ENCODE results near the gene ITK. TPM values are rescaled to one million over a fixed set of nuclear protein-coding genes. Genes with fewer than 3 reads are reported as not detected.

ITK gene
- total RNA-seq, 3 donors from 2014 or later (not counting 1 experiment from before 2014, with no cell fraction given), result 153 to 188 (median 186) TPM

DNA sequence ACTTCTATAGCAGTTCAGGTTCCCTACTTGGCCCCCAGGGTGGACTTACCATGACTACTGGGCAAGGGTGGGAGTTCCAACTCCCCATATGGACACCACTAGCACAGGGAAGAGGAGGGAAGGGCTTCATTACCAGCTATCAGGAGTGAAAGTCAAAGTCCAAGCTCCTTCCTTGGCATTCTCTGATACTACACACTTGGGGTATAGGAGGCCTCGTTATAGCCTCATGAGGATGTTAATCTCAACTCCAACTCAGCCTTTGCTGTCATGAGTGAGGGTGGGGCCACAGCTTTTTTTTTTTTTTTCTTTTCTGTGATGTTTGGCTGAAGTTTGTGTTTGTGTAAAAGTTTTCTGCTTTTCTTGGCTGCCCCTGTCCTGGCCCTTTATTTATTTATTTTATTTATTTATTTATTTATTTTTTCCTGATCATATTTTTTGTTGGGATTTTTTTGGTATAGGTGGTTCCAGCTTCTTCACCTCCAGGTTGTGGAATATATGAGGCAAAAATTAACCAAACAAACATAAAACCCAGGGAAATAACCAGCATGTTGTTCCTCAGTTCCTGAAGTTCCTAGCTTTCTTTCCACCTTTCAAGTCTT lies 23.2 kb upstream of the ITK start:
- H3K9me3 Mint-ChIP-seq, result no peaks in the 10 kb centered on the region
- H3K9me3 ChIP-seq (ENCODE audit: control insufficient read depth, insufficient read depth, low read length), result no peaks in the 10 kb centered on the region
- intact Hi-C loops (cut with micrococcal nuclease), result no loop called here
- no CpG with 5 or more reads among the region's 1 CpG for WGBS (ENCODE audit: insufficient coverage)
- no peak overlapping the region for H3K4me3 ChIP-seq (ENCODE audit: low read length)
- DNase-seq, result no peak
- no peaks in the 10 kb centered on the region for H3K4me1 ChIP-seq (ENCODE audit: control insufficient read depth, insufficient read depth, low read length)
- H3K27me3 Mint-ChIP-seq (ENCODE audit: low read depth in 2 of 2), result no peaks in the 10 kb centered on the region
- peaks cover 14 to 20% of the 10 kb centered on the region in 2 donors for H3K4me1 Mint-ChIP-seq
- H3K27me3 ChIP-seq (ENCODE audit: control insufficient read depth, insufficient read depth, low read length), result no peaks in the 10 kb centered on the region
- H3K36me3 ChIP-seq (ENCODE audit: control insufficient read depth, insufficient read depth, low read length), result no peaks in the 10 kb centered on the region
- no peak overlapping the region for H3K27ac ChIP-seq (ENCODE audit: low read length)
- no peak overlapping the region for H3K27ac Mint-ChIP-seq
- no peak overlapping the region for H3K4me3 Mint-ChIP-seq
- H3K36me3 Mint-ChIP-seq, result no peaks in the 10 kb centered on the region
- ATAC-seq, result no peak
- TF ChIP-seq, protein P1, sequence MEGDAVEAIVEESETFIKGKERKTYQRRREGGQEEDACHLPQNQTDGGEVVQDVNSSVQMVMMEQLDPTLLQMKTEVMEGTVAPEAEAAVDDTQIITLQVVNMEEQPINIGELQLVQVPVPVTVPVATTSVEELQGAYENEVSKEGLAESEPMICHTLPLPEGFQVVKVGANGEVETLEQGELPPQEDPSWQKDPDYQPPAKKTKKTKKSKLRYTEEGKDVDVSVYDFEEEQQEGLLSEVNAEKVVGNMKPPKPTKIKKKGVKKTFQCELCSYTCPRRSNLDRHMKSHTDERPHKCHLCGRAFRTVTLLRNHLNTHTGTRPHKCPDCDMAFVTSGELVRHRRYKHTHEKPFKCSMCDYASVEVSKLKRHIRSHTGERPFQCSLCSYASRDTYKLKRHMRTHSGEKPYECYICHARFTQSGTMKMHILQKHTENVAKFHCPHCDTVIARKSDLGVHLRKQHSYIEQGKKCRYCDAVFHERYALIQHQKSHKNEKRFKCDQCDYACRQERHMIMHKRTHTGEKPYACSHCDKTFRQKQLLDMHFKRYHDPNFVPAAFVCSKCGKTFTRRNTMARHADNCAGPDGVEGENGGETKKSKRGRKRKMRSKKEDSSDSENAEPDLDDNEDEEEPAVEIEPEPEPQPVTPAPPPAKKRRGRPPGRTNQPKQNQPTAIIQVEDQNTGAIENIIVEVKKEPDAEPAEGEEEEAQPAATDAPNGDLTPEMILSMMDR (IDR thresholded peaks at IDR 0.05), result no peak

DNA sequence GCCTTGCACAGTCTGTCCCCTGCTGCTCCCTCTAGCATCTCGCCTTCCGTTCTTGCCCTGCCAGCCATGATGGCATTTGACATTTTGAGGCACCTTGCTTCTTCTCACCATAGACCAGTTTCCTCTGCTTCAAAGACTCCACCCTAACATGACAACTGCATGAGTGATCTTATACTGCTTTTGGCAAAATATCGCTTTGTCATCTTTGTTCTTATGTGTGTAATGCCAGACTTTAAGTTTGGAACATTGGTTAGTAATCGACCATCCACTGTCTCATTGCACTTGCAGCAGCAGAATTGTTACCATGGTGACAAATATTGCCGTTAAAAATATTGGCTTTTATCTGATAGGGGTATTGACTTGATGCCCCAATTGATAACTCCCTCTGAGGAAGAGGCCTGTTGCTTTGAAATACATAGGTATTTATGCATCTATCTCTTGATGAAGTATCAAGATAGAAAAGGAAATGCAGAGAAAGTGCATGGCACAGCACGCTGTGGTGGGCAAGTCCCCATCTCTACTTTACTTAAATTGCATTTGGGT lies 21.4 kb upstream of the ITK start:
- Mint-ChIP-seq H3K9me3 (no peaks in the 10 kb centered on the region), H3K27ac (no peak overlapping the region), H3K36me3 (no peaks in the 10 kb centered on the region), H3K4me3 (no peak overlapping the region), H3K27me3 (ENCODE audit: low read depth in 2 of 2) (peaks cover 0 to 4% of the 10 kb centered on the region in 2 donors), H3K4me1 (peaks cover 20 to 21% of the 10 kb centered on the region in 2 donors)
- no peaks in the 10 kb centered on the region for H3K27me3 ChIP-seq (ENCODE audit: control insufficient read depth, insufficient read depth, low read length)
- 74% methylated on average over 5 of the region's 6 CpGs for WGBS (ENCODE audit: insufficient coverage)
- ATAC-seq, result peak in 1 of 3 donors; percentile 40
- no peak overlapping the region for H3K4me3 ChIP-seq (ENCODE audit: low read length)
- H3K36me3 ChIP-seq (ENCODE audit: control insufficient read depth, insufficient read depth, low read length), result no peaks in the 10 kb centered on the region
- intact Hi-C loops (cut with micrococcal nuclease), result no loop called here
- H3K9me3 ChIP-seq (ENCODE audit: control insufficient read depth, insufficient read depth, low read length), result no peaks in the 10 kb centered on the region
- TF ChIP-seq, protein P1 (IDR thresholded peaks at IDR 0.05), result no peak
- H3K27ac ChIP-seq (ENCODE audit: low read length), result no peak overlapping the region
- peak in 1 of 2 donors; percentile 78 for DNase-seq
- no peaks in the 10 kb centered on the region for H3K4me1 ChIP-seq (ENCODE audit: control insufficient read depth, insufficient read depth, low read length)

DNA sequence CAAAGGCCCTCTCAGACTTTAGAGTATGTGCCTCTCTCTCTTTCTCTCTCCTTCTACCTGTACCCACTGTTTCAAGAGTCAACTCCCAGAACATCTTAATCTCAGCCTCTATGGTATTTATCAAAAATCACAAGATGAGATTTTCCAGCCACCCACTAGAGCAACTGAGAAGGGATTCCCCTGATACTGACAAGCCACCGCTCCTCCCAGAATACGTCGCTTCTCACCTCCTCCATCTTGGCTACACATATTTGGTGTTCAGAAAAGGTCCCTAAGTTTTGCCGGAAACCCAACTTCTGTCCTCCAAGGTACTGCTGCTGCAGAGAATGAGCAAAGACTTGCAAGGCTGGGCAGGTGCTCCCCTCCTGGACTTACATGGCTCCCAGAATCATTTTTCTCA lies 20.6 kb upstream of the ITK start:
- DNase-seq, result peak in 1 of 2 donors; percentile 80
- Mint-ChIP-seq H3K36me3 (no peaks in the 10 kb centered on the region), H3K9me3 (no peaks in the 10 kb centered on the region), H3K4me1 (peaks cover 15 to 17% of the 10 kb centered on the region in 2 donors), H3K27ac (no peak overlapping the region), H3K27me3 (ENCODE audit: low read depth in 2 of 2) (peaks cover 0 to 4% of the 10 kb centered on the region in 2 donors), H3K4me3 (no peak overlapping the region)
- 90% methylated on average over 4 of the region's 4 CpGs for WGBS (ENCODE audit: insufficient coverage)
- Histone ChIP-seq H3K27ac (ENCODE audit: low read length) (peak overlapping the region; percentile 13), H3K9me3 (ENCODE audit: control insufficient read depth, insufficient read depth, low read length) (no peaks in the 10 kb centered on the region), H3K36me3 (ENCODE audit: control insufficient read depth, insufficient read depth, low read length) (no peaks in the 10 kb centered on the region), H3K4me1 (ENCODE audit: control insufficient read depth, insufficient read depth, low read length) (no peaks in the 10 kb centered on the region), H3K4me3 (ENCODE audit: low read length) (no peak overlapping the region), H3K27me3 (ENCODE audit: control insufficient read depth, insufficient read depth, low read length) (no peaks in the 10 kb centered on the region)
- intact Hi-C loops (cut with micrococcal nuclease), result no loop called here
- TF ChIP-seq, protein P1 (IDR thresholded peaks at IDR 0.05), result no peak
- ATAC-seq, result no peak

DNA sequence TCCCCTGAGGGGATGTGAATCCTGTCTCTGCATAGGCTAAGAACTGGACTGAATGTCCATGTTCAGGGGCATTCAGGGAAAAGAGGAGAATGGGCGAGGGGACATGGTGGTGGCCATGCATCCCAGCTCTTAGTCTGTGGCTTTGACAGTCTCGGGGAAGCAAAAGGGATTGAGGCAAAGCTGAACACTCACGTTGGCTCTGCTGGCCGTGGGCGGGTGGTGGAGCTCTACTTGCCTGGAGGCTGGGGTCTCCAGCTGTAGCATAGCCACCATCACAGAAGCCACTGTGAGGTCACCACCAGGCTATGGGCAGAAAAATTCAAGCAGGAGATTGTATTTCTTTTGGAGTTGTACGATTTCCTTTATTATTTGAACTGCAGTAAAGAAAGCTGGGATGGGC lies 18.6 kb upstream of the ITK start:
- Mint-ChIP-seq H3K36me3 (no peaks in the 10 kb centered on the region), H3K9me3 (no peaks in the 10 kb centered on the region), H3K27ac (no peak overlapping the region), H3K27me3 (ENCODE audit: low read depth in 2 of 2) (peaks cover 0 to 4% of the 10 kb centered on the region in 2 donors), H3K4me1 (peaks cover 10 to 11% of the 10 kb centered on the region in 2 donors), H3K4me3 (no peak overlapping the region)
- Histone ChIP-seq H3K27me3 (ENCODE audit: control insufficient read depth, insufficient read depth, low read length) (no peaks in the 10 kb centered on the region), H3K4me1 (ENCODE audit: control insufficient read depth, insufficient read depth, low read length) (no peaks in the 10 kb centered on the region), H3K27ac (ENCODE audit: low read length) (no peak overlapping the region), H3K4me3 (ENCODE audit: low read length) (no peak overlapping the region), H3K9me3 (ENCODE audit: control insufficient read depth, insufficient read depth, low read length) (no peaks in the 10 kb centered on the region), H3K36me3 (ENCODE audit: control insufficient read depth, insufficient read depth, low read length) (no peaks in the 10 kb centered on the region)
- intact Hi-C loops (cut with micrococcal nuclease), result no loop called here
- WGBS (ENCODE audit: insufficient coverage), result 93% methylated on average over 6 of the region's 6 CpGs
- DNase-seq (no peak), ATAC-seq (no peak)
- TF ChIP-seq, protein P1 (IDR thresholded peaks at IDR 0.05), result no peak

Data from natural killer cell (primary cell).